ENCODE data around the gene FYN. TPM values are rescaled to one million over a fixed set of nuclear protein-coding genes. Genes with fewer than 3 reads are reported as not detected.

FYN gene
- total RNA-seq, 1 donor from 2014 or later, result 121 TPM

DNA sequence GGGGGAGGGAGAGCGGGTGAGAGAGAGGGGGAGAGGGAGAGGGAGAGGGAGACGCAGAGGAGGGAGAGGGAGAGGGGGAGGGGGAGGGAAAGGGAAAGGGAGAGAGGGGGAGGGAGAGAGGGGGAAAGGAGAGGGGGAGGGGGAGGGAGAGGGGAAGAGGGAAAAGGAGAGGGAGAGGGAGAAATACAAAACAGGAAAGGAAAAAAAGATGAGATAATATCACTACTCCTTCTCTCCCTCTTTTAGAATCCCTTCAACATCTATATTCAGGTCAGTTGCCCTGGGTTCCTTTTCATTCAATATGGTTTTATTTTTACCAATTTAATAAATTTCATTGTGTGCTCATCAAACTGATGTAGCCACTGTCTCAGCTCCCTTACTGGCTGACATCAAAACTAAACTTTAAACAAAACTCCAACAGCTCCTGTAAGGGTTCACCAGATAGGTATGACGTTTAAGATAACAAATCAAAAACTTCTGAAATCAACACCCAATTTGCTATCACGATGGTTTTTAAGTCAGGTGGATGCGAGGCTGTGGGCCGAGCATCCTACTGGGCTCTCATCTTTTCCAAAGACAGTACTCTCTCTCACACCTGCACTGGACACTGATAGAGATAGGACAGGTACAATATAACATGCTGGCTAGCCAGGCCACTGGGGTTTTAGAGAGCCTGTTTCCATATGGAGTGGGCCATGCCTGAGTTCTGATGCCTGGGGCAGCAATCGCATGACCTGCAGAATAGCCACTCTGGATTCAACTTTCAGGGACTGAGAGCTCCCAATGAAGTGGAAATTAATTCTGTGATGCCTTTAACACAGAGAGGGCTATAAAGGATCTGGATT is 99.5 kb downstream of the FYN start:
- TF ChIP-seq, protein P1, sequence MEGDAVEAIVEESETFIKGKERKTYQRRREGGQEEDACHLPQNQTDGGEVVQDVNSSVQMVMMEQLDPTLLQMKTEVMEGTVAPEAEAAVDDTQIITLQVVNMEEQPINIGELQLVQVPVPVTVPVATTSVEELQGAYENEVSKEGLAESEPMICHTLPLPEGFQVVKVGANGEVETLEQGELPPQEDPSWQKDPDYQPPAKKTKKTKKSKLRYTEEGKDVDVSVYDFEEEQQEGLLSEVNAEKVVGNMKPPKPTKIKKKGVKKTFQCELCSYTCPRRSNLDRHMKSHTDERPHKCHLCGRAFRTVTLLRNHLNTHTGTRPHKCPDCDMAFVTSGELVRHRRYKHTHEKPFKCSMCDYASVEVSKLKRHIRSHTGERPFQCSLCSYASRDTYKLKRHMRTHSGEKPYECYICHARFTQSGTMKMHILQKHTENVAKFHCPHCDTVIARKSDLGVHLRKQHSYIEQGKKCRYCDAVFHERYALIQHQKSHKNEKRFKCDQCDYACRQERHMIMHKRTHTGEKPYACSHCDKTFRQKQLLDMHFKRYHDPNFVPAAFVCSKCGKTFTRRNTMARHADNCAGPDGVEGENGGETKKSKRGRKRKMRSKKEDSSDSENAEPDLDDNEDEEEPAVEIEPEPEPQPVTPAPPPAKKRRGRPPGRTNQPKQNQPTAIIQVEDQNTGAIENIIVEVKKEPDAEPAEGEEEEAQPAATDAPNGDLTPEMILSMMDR (IDR thresholded peaks at IDR 0.05), result no peak
- H3K27me3 Mint-ChIP-seq (ENCODE audit: unreplicated experiment), result no peaks in the 10 kb centered on the region
- no peaks in the 10 kb centered on the region for H3K9me3 Mint-ChIP-seq (ENCODE audit: unreplicated experiment)
- peaks cover 38% of the 10 kb centered on the region for H3K4me1 Mint-ChIP-seq (ENCODE audit: unreplicated experiment)
- no peak for DNase-seq (ENCODE audit: extremely low spot score, unreplicated experiment)
- H3K36me3 Mint-ChIP-seq (ENCODE audit: unreplicated experiment), result peaks cover 8% of the 10 kb centered on the region
- H3K4me3 Mint-ChIP-seq (ENCODE audit: unreplicated experiment), result no peak overlapping the region
- no peak overlapping the region for H3K27ac Mint-ChIP-seq (ENCODE audit: unreplicated experiment)

DNA sequence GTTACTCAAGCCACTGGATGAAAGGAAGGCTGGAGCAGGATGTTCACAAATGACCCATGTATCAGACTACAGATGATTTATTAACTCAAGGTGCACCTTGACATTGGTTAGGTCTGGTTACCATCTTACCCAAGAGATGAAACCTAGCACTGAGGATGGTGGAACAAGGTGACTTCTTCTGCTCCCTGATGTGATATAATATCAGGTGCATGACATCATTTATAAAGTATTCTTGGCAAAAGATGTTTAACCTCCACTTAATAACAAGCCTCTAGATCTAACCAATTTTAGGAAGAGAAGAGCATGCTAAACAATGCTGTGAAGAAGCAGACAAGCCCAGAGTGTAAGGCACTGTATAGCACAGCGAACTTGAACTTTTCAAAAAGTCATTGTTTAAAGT is 100.9 kb downstream of the FYN start:
- H3K4me1 Mint-ChIP-seq (ENCODE audit: unreplicated experiment), result peaks cover 43% of the 10 kb centered on the region

GRCh38 chr6:111771629-111772028 is 101.6 kb downstream of the FYN start:
- Mint-ChIP-seq H3K36me3 (ENCODE audit: unreplicated experiment) (peaks cover 7% of the 10 kb centered on the region), H3K4me3 (ENCODE audit: unreplicated experiment) (no peak overlapping the region), H3K4me1 (ENCODE audit: unreplicated experiment) (peaks cover 44% of the 10 kb centered on the region), H3K9me3 (ENCODE audit: unreplicated experiment) (no peaks in the 10 kb centered on the region), H3K27ac (ENCODE audit: unreplicated experiment) (no peak overlapping the region), H3K27me3 (ENCODE audit: unreplicated experiment) (no peaks in the 10 kb centered on the region)
- TF ChIP-seq, protein P1 (IDR thresholded peaks at IDR 0.05), result no peak
- DNase-seq (ENCODE audit: extremely low spot score, unreplicated experiment), result no peak

More for the DNA sequence above, 100.9 kb downstream of the FYN start:
- Mint-ChIP-seq H3K36me3 (ENCODE audit: unreplicated experiment) (peaks cover 7% of the 10 kb centered on the region), H3K9me3 (ENCODE audit: unreplicated experiment) (no peaks in the 10 kb centered on the region), H3K27me3 (ENCODE audit: unreplicated experiment) (no peaks in the 10 kb centered on the region), H3K4me3 (ENCODE audit: unreplicated experiment) (no peak overlapping the region), H3K27ac (ENCODE audit: unreplicated experiment) (no peak overlapping the region)
- TF ChIP-seq, protein P1 (IDR thresholded peaks at IDR 0.05), result no peak
- DNase-seq (ENCODE audit: extremely low spot score, unreplicated experiment), result no peak

DNA sequence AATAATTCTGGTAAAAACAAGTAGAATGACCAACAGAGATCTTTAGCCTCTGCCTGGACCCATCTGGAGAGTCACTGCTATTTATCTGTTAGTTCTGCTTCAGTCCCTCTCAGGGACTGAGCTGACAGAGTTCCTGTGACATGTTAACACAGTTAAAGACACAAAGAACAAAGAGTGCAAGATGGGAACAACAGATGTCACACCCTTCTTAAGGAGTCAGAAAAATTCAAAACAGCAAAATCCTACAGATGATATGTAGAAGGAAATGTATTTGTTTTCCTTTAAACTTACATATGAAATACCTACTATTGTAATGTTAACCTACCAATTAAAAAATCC is 102.2 kb downstream of the FYN start:
- Mint-ChIP-seq H3K4me1 (ENCODE audit: unreplicated experiment) (peaks cover 45% of the 10 kb centered on the region), H3K4me3 (ENCODE audit: unreplicated experiment) (no peak overlapping the region), H3K9me3 (ENCODE audit: unreplicated experiment) (no peaks in the 10 kb centered on the region), H3K27ac (ENCODE audit: unreplicated experiment) (no peak overlapping the region), H3K27me3 (ENCODE audit: unreplicated experiment) (no peaks in the 10 kb centered on the region), H3K36me3 (ENCODE audit: unreplicated experiment) (peaks cover 7% of the 10 kb centered on the region)
- TF ChIP-seq, protein P1 (IDR thresholded peaks at IDR 0.05), result no peak
- DNase-seq (ENCODE audit: extremely low spot score, unreplicated experiment), result no peak

GRCh38 chr6:111770263-111771093 is 102.8 kb downstream of the FYN start:
- Mint-ChIP-seq H3K4me1 (ENCODE audit: unreplicated experiment) (peaks cover 47% of the 10 kb centered on the region), H3K27ac (ENCODE audit: unreplicated experiment) (no peak overlapping the region), H3K9me3 (ENCODE audit: unreplicated experiment) (no peaks in the 10 kb centered on the region), H3K27me3 (ENCODE audit: unreplicated experiment) (no peaks in the 10 kb centered on the region), H3K4me3 (ENCODE audit: unreplicated experiment) (no peak overlapping the region), H3K36me3 (ENCODE audit: unreplicated experiment) (peaks cover 7% of the 10 kb centered on the region)
- no peak for DNase-seq (ENCODE audit: extremely low spot score, unreplicated experiment)
- TF ChIP-seq, protein P1 (IDR thresholded peaks at IDR 0.05), result no peak
